HG02970 (cell line): ENCODE results near the gene TDRD15.
"Not testable (repeated sequence)": the region's sequence is repeated elsewhere in the genome, so short reads cannot be mapped to it uniquely, and the experiment has no call there.

ENCODE experiments used
- ATAC-seq: cut with Tn5 transposase; IDR thresholded peaks from one replicate; pipeline ENCODE4 v1.9.1; 2021; ENCODE audit warnings: mild to moderate bottlenecking, moderate library complexity, moderate number of reproducible peaks; ENCODE audit not compliant: unreplicated experiment, low FRiP score

TDRD15 gene

GRCh38 chr2:21123473-21124393 lies at the start of gene TDRD15:
TDRD15 (plus strand) TSS chr2:21123968; CDS start chr2:21137468, 13,500 bp downstream.
- ATAC-seq, result no peak

GRCh38 chr2:21078296-21078695 lies 45.5 kb upstream of the TDRD15 start:
- ATAC-seq, result no peak

GRCh38 chr2:21083482-21083881 lies 40.3 kb upstream of the TDRD15 start:
- no peak for ATAC-seq

- no peak for ATAC-seq
These were observed 39.4 kb upstream of the TDRD15 start for GRCh38 chr2:21084401-21084800.

- no peak for ATAC-seq
These were observed 31.4 kb upstream of the TDRD15 start for GRCh38 chr2:21092308-21092869.

- ATAC-seq, result no peak
These were observed 28.6 kb upstream of the TDRD15 start for GRCh38 chr2:21095178-21095577.

- no peak for ATAC-seq
These were observed 28.1 kb upstream of the TDRD15 start for GRCh38 chr2:21095714-21096113.

- no peak for ATAC-seq
These were observed 27.3 kb upstream of the TDRD15 start for GRCh38 chr2:21096458-21096857.

GRCh38 chr2:21097331-21097730 lies 26.4 kb upstream of the TDRD15 start:
- no peak for ATAC-seq

- ATAC-seq, result no peak
These were observed 25.5 kb upstream of the TDRD15 start for GRCh38 chr2:21098294-21098693.

GRCh38 chr2:21099281-21099907 lies 24.4 kb upstream of the TDRD15 start:
- ATAC-seq, result no peak

- not testable (repeated sequence) for ATAC-seq
These were observed 22.1 kb upstream of the TDRD15 start for GRCh38 chr2:21101514-21102155.

- no peak for ATAC-seq
These were observed 21.4 kb upstream of the TDRD15 start for GRCh38 chr2:21102356-21102755.

- no peak for ATAC-seq
These were observed 20.4 kb upstream of the TDRD15 start for GRCh38 chr2:21103274-21103891.

GRCh38 chr2:21104030-21104660 lies 19.6 kb upstream of the TDRD15 start:
- no peak for ATAC-seq

GRCh38 chr2:21111012-21111411 lies 12.8 kb upstream of the TDRD15 start:
- no peak for ATAC-seq

- no peak for ATAC-seq
These were observed 6.1 kb upstream of the TDRD15 start for GRCh38 chr2:21117688-21118087.

GRCh38 chr2:21118302-21118920 lies 5.4 kb upstream of the TDRD15 start:
- no peak for ATAC-seq

GRCh38 chr2:21131861-21132260 lies 8.1 kb downstream of the TDRD15 start:
- no peak for ATAC-seq

- ATAC-seq, result no peak
These were observed 11.8 kb downstream of the TDRD15 start for GRCh38 chr2:21135585-21135984.
